SU-DHL-6 (cell line): ENCODE results near the gene ATP5F1D.

Experiments used
- H2AFZ ChIP-seq: fragments of 200-600 bp; sonication (generic); 2 replicates; pipeline ENCODE4 v1.6.1; 2014; ENCODE audit warnings: low read depth, mild to moderate bottlenecking, moderate library complexity, mixed read lengths, antibody characterized with exemption, low read length; ENCODE audit not compliant: severe bottlenecking
- H3F3A ChIP-seq: fragments of 200-600 bp; shearing (Covaris generic); 2 replicates; pipeline ENCODE4 v1.6.0; 2016; ENCODE audit warnings: antibody characterized with exemption, mild to moderate bottlenecking; ENCODE audit not compliant: insufficient read depth
- H3K27ac ChIP-seq: fragments of 200-600 bp; sonication (generic); 2 replicates; pipeline ENCODE4 v1.5.1; 2016; ENCODE audit warnings: low read depth, mild to moderate bottlenecking, low read length, moderate library complexity, mixed read lengths
- H3K27me3 ChIP-seq: fragments of 200-600 bp; sonication (generic), shearing (Covaris generic); 2 replicates; pipeline ENCODE4 v1.6.0; 2014; ENCODE audit warnings: mild to moderate bottlenecking, low read length
- H3K36me3 ChIP-seq: fragments of 200-600 bp; sonication (generic); 2 replicates; pipeline ENCODE4 v1.6.1; 2014; ENCODE audit warnings: mild to moderate bottlenecking, low read length, mixed read lengths
- H3K4me2 ChIP-seq: fragments of 300-600, 200-600 bp; shearing (Covaris generic), sonication (generic); 2 replicates; pipeline ENCODE4 v1.6.0; 2014; ENCODE audit warnings: low read length, low read depth, mild to moderate bottlenecking; ENCODE audit not compliant: poor library complexity, severe bottlenecking
- H3K4me3 ChIP-seq: fragments of 200-600 bp; sonication (generic); 2 replicates; pipeline ENCODE4 v1.5.1; 2014; ENCODE audit warnings: antibody characterized with exemption, low read length, mild to moderate bottlenecking, mixed read lengths; ENCODE audit not compliant: insufficient read depth, poor library complexity, severe bottlenecking
- H3K79me2 ChIP-seq: fragments of 200-600 bp; sonication (generic); 2 replicates; pipeline ENCODE4 v1.6.1; 2014; ENCODE audit warnings: mild to moderate bottlenecking, low read length, moderate library complexity; ENCODE audit not compliant: insufficient read depth
- H3K9ac ChIP-seq: fragments of 200-600 bp; sonication (generic); 2 replicates; pipeline ENCODE4 v1.7.0; 2014; ENCODE audit warnings: mild to moderate bottlenecking, low read length
- H3K9me2 ChIP-seq: fragments of 200-600 bp; sonication (generic); replicated peaks from 2 replicates; pipeline ENCODE4 v1.6.1; 2014; ENCODE audit warnings: low read length; ENCODE audit not compliant: insufficient read depth
- H3K9me3 ChIP-seq: fragments of 200-600 bp; sonication (generic); 2 replicates; pipeline ENCODE4 v1.6.1; 2014; ENCODE audit warnings: low read length, mixed read lengths; ENCODE audit not compliant: insufficient read depth
- H4K20me1 ChIP-seq: fragments of 200-600 bp; sonication (generic); 2 replicates; pipeline ENCODE4 v1.6.1; 2014; ENCODE audit warnings: low read depth, mild to moderate bottlenecking, antibody characterized with exemption, low read length, moderate library complexity, mixed read lengths
- CTCF ChIP-seq: fragments of 200-600 bp; sonication (generic); IDR thresholded peaks from one replicate; pipeline ENCODE4 v1.5.1; 2017; ENCODE audit warnings: antibody characterized with exemption, mild to moderate bottlenecking, low read length, moderate library complexity; ENCODE audit not compliant: insufficient read depth, poor library complexity, severe bottlenecking
- EZH2phosphoT487 ChIP-seq: fragments of 200-600 bp; sonication (generic), shearing (Covaris generic); conservative IDR thresholded peaks from 2 replicates; pipeline ENCODE4 v1.6.1; 2018; ENCODE audit warnings: mild to moderate bottlenecking, antibody characterized with exemption, low read length, moderate library complexity, mixed read lengths

Gene ATP5F1D

GRCh38 chr19:1227304-1228054 is 14.1 kb upstream of the ATP5F1D start:
- Histone ChIP-seq H2AFZ (no peak overlapping the region), H3K36me3 (no peaks in the 10 kb centered on the region), H3K27me3 (no peaks in the 10 kb centered on the region), H3K4me3 (no peak overlapping the region), H3F3A (no peaks in the 10 kb centered on the region; the same call in 1 of the 2 replicates), H3K4me2 (no peak overlapping the region), H3K27ac (no peak overlapping the region), H3K9me2 (no peaks in the 10 kb centered on the region), H4K20me1 (no peaks in the 10 kb centered on the region), H3K9ac (no peak overlapping the region), H3K79me2 (no peaks in the 10 kb centered on the region), H3K9me3 (no peaks in the 10 kb centered on the region)
- TF ChIP-seq EZH2phosphoT487 (no peak), CTCF (no peak)

GRCh38 chr19:1228161-1228957 is 13.2 kb upstream of the ATP5F1D start:
- no peak overlapping the region for H2AFZ ChIP-seq
- H3K36me3 ChIP-seq, result no peaks in the 10 kb centered on the region
- no peak overlapping the region for H3K9ac ChIP-seq

GRCh38 chr19:1229056-1229923 is 12.3 kb upstream of the ATP5F1D start:
- H3K4me3 ChIP-seq, result no peak overlapping the region
- H2AFZ ChIP-seq, result no peak overlapping the region
- H3K79me2 ChIP-seq, result no peaks in the 10 kb centered on the region
- no peak for TF ChIP-seq EZH2phosphoT487
- no peak for TF ChIP-seq CTCF
- H3K27ac ChIP-seq, result no peak overlapping the region
- no peaks in the 10 kb centered on the region for H3K9me2 ChIP-seq
- H3K36me3 ChIP-seq, result no peaks in the 10 kb centered on the region
- H3K4me2 ChIP-seq, result no peak overlapping the region
- no peaks in the 10 kb centered on the region for H3K9me3 ChIP-seq
- H3K27me3 ChIP-seq, result no peaks in the 10 kb centered on the region
- no peak overlapping the region for H3K9ac ChIP-seq
- H4K20me1 ChIP-seq, result no peaks in the 10 kb centered on the region
- H3F3A ChIP-seq, result no peaks in the 10 kb centered on the region; the same call in 1 of the 2 replicates

More at GRCh38 chr19:1228161-1228957, 13.2 kb upstream of the ATP5F1D start:
- Histone ChIP-seq H3K27ac (no peak overlapping the region), H3K27me3 (no peaks in the 10 kb centered on the region), H3K9me3 (no peaks in the 10 kb centered on the region), H3K4me3 (no peak overlapping the region), H4K20me1 (no peaks in the 10 kb centered on the region), H3K79me2 (no peaks in the 10 kb centered on the region), H3K4me2 (no peak overlapping the region), H3F3A (no peaks in the 10 kb centered on the region; the same call in 1 of the 2 replicates), H3K9me2 (no peaks in the 10 kb centered on the region)
- TF ChIP-seq CTCF (no peak), EZH2phosphoT487 (no peak)
